ENCODE data around the gene KANSL1. TPM values are rescaled to one million over a fixed set of nuclear protein-coding genes. Genes with fewer than 3 reads are reported as not detected.

The KANSL1 gene
- total and polyA plus RNA-seq, 10 of the 15 experiments (the other 5 are each of a cell fraction or from before 2014, with no cell fraction given), result 4.7 to 60.6 (median 28.0) TPM

GRCh38 chr17:45999900-46000290 is 193.3 kb downstream of the KANSL1 start:
- SMC1A ChIA-PET (ENCODE audit: uncharacterized antibody, unreplicated experiment), result interaction anchor here (0.7 to 3.1 kb wide), 3 partner anchors 8 to 213 kb away, joined by 3 to 7 read pairs (median 3); no protein-coding TSS in a partner anchor

More at GRCh38 chr17:45999900-46000290, 193.3 kb downstream of the KANSL1 start:
- no peaks in the 10 kb centered on the region for H4K20me1 ChIP-seq (ENCODE audit: control insufficient read depth, insufficient read depth)
- ATAC-seq (no peak), DNase-seq (ENCODE audit: low read depth, low spot score) (no peak), FAIRE-seq (no peak)
- no peaks in the 10 kb centered on the region for H3K36me3 ChIP-seq (ENCODE audit: control insufficient read depth in 2 of 2, insufficient read depth in 2 of 2, low read length in 1 of 2)
- no peaks in the 10 kb centered on the region for H3K27me3 ChIP-seq (replicated peaks in 1 of 2; ENCODE audit: control insufficient read depth in 2 of 2, insufficient read depth in 2 of 2, low read length in 1 of 2)
- intact Hi-C loops (cut with micrococcal nuclease; ENCODE audit: unreplicated experiment) (no loop called here), in situ Hi-C loops (cut with MboI) (loop anchor here (5.0 kb wide), 2 partner anchors 217 to 267 kb away; no protein-coding TSS in a partner anchor)
- 33% methylated on average over 9 of the region's 9 CpGs for WGBS (ENCODE audit: insufficient coverage, insufficient replicate concordance, low lambda C conversion rate, missing lambda C conversion rate)
- H3K9me3 ChIP-seq (replicated peaks; ENCODE audit: control insufficient read depth, insufficient read depth, low read length), result no peaks in the 10 kb centered on the region
- no peaks in the 10 kb centered on the region for H3K4me1 ChIP-seq (ENCODE audit: control insufficient read depth, insufficient read depth, low read length)
- H2AFZ ChIP-seq (ENCODE audit: control insufficient read depth, low read depth, low read length), result no peak overlapping the region
- TF ChIP-seq MEF2A (IDR thresholded peaks at IDR 0.05; ENCODE audit: insufficient read depth, low read depth, low read length) (no peak), ATF7 (IDR thresholded peaks at IDR 0.05; ENCODE audit: low read depth) (no peak), SREBF1 (IDR thresholded peaks at IDR 0.05; ENCODE audit: low read length) (no peak), MTA3 (IDR thresholded peaks at IDR 0.05; ENCODE audit: borderline replicate concordance, low read length) (no peak), ZZZ3 (IDR thresholded peaks at IDR 0.05; ENCODE audit: control insufficient read depth, insufficient read length, low read depth) (no peak), KDM1A (IDR thresholded peaks at IDR 0.05; ENCODE audit: borderline replicate concordance) (no peak), BCL11A (IDR thresholded peaks at IDR 0.05; ENCODE audit: low read depth, low read length) (no peak), ESRRA (IDR thresholded peaks at IDR 0.05; ENCODE audit: low read length) (no peak), WRNIP1 (IDR thresholded peaks at IDR 0.05; ENCODE audit: borderline replicate concordance, low read depth, low read length) (no peak), RFX5 (IDR thresholded peaks at IDR 0.05; ENCODE audit: low read depth, low read length) (no peak), ATF3 (IDR thresholded peaks at IDR 0.05; ENCODE audit: borderline replicate concordance, extremely low read depth, low read depth, low read length) (no peak)
- H3K27ac ChIP-seq (ENCODE audit: control insufficient read depth, insufficient read depth), result no peak overlapping the region
- H3K9ac ChIP-seq (ENCODE audit: control insufficient read depth, insufficient read depth, low read length), result no peak overlapping the region
- H3K79me2 ChIP-seq (ENCODE audit: control insufficient read depth, insufficient read depth, low read length), result no peaks in the 10 kb centered on the region
- POLR2A ChIA-PET, result no interaction called here
- CTCF ChIA-PET, result interaction anchor here (0.8 to 6.4 kb wide), 2 partner anchors 59 to 211 kb away, joined by 3 to 65 read pairs; no protein-coding TSS in a partner anchor
- RAD21 ChIA-PET (ENCODE audit: unreplicated experiment), result no interaction called here
- no TSS peak for BruUV-seq (replicated peaks)
- H3K4me3 ChIP-seq, result no peak overlapping the region
- no peak overlapping the region for H3K4me2 ChIP-seq (ENCODE audit: control insufficient read depth, insufficient read depth)
